H4 (cell line): ENCODE results near the gene MPPE1. TPM values are rescaled to one million over a fixed set of nuclear protein-coding genes. Genes with fewer than 3 reads are reported as not detected.
"Not testable (repeated sequence)": the region's sequence is repeated elsewhere in the genome, so short reads cannot be mapped to it uniquely, and the experiment has no call there.

Source experiments
- DNase-seq: peaks from one replicate; pipeline ENCODE4 v3.0.0-alpha.2; 2015; ENCODE audit warnings: low spot score
- total RNA-seq: library from RNA; depleted of rRNA; stranded (reverse); fragments of >200 nt; shearing (Covaris generic); gene quantifications from 2 replicates; pipeline ENCODE4 v1.2.3, GENCODE V29; 2014; rRNA removed

Gene MPPE1
- total RNA-seq, 1 experiment from 2014 or later = 21.9 TPM

GRCh38 chr18:11857177-11857887 lies 50.8 kb downstream of the MPPE1 start:
- peak; percentile 99 for DNase-seq

DNA sequence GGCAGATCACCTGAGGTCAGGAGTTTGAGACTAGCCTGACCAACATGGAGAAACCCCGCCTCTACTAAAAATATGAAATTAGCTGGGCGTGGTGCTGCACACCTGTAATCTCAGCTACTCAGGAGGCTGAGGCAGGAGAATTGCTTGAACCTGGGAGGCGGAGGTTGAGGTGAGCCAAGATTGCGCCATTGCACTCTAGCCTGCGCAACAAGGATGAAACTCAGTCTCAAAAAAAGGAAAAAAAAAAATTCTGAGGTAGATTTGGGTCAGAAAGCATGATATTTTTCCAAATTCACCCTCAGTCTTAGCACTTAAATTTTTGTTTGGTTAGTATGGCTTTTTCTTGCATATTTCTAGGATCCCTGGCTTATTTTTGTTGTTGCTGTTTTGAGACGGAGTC lies 53.6 kb downstream of the MPPE1 start:
- DNase-seq = not testable (repeated sequence)

DNA sequence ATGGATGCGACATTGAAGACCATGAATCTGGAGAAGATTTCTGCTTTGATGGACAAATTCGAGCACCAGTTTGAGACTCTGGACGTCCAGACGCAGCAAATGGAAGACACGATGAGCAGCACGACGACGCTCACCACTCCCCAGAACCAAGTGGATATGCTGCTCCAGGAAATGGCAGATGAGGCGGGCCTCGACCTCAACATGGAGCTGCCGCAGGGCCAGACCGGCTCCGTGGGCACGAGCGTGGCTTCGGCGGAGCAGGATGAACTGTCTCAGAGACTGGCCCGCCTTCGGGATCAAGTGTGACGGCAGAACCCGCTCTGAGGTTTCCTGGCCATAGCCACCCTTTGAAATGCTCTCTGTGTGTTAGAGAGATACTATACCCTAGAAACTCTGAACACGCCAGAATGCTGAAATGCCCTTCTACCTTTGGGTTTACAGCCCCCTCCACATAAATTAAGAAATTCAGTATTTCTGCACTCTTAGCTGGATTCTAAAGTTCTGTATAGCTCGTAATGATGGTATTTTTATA lies 56.2 kb downstream of the MPPE1 start:
- DNase-seq = no peak

DNA sequence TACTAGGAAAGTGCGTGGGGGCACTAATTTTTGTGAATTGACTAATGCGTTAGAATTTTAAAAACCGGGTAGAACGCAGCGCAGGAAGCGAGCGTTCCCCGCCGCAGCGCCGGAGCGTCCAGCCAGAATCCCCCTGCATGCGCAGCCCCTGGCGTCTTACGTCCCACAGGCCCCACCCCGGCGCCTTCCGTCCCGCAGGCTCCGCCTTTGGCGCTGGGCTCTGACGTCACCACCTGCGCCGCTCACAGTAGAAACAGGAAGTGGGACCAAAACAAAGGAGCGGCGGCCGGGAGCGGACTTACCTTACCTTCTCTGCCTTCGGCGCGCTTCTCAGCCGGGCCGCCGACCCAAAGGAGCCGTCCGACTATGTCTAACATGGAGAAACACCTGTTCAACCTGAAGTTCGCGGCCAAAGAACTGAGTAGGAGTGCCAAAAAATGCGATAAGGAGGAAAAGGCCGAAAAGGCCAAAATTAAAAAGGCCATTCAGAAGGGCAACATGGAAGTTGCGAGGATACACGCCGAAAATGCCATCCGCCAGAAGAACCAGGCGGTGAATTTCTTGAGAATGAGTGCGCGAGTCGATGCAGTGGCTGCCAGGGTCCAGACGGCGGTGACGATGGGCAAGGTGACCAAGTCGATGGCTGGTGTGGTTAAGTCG lies 56.8 kb downstream of the MPPE1 start, which contains the start of gene CHMP1B:
CHMP1B (plus strand) TSS at position 268 of the 660 bp plus-strand sequence; CDS start at position 367, 99 bp downstream.
- DNase-seq = peak; percentile 94

DNA sequence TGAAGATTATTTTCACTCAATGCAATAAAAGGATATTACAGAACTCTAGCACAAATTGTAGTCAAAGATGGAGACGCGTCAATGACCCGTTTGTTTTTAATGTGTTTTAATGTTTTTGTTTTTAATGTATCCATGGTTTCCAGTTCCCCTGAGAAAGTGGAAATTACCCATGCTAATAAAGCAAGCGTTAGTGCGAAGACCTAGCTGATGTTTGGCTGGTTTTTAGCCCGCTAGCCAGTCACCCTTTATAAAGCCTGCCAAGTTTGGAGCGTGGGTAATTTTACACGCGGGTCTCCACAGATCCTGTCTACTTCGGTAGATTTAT lies 57.3 kb downstream of the MPPE1 start:
- no peak for DNase-seq

DNA sequence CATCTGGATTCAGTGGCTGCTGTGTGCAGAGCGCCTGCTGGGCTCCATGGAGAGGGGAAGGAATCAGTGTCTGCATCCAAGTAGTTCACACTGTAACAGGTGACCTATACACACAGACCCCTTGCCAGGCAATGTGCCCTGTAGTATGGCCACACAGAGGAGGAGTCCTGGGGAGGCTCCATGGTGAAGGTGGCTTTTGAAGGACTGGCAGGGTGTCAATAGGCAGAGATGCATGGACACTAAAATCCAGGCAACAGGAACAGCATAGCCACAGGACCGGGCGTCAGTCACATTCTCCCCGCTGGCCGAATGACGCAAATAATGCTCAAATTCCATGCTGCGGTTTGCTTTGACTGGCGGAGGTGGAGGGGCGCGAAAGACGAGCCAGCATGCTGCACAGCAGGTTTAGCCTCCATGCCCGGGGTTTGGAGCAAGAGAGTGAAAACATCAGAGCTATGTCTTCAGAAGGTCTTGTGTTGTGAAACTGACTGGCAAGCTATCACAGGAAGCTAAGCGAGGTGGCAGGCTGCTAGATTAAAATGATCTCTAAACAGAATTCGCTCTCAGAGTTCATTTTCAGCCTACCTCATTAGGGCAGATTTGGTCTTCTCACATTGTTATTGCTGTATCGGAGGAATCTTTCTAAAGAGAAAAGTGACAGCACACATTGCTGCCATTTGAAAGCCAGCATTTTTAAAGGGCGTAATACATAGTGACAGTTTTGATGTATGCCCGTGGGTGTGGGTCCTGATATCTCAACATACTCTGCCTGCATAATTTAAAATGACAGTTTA lies 58.1 kb downstream of the MPPE1 start:
- DNase-seq = peak; percentile 94

GRCh38 chr18:11849279-11849678 lies 58.8 kb downstream of the MPPE1 start:
- DNase-seq = no peak

DNA sequence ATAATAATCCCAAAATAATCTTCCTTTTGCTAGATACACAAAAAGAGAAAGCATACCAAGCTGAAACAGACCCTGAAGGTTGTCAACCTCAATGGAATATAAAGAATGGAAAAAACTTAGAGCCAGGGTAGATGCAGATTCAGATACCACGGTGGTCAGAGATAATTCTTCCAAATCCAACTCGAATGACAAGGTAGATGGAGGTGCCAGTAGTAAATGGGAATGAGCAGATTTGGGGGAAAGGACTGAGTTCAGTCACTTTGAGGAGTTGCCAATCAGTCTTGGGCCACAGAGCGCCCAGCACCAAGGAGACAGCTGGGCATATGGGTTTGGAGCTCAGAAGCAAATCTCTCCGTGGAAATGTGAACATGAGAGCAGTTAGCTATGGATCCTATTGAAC lies 60.3 kb downstream of the MPPE1 start:
- no peak for DNase-seq

- no peak for DNase-seq
Observed at GRCh38 chr18:11845654-11846053, 62.5 kb downstream of the MPPE1 start.

DNA sequence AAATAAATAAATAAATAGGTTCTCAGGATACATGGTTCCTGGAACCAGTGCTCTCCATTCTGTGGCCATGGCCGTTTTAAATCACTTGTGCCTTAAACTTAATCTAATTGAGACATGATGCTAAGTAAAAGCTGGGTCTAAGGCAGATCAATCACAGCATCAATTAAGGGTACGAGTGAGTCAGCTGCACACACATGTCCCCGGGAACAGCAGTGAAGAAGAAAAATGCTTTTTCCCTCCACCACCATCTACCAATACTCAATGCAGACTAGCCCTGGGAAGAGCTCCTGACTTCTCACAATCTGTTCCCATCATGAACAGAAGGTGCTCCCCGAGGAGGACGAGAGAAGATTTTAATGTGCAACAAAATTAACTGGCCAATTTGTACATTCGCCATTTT lies 63.7 kb downstream of the MPPE1 start:
- DNase-seq = no peak

DNA sequence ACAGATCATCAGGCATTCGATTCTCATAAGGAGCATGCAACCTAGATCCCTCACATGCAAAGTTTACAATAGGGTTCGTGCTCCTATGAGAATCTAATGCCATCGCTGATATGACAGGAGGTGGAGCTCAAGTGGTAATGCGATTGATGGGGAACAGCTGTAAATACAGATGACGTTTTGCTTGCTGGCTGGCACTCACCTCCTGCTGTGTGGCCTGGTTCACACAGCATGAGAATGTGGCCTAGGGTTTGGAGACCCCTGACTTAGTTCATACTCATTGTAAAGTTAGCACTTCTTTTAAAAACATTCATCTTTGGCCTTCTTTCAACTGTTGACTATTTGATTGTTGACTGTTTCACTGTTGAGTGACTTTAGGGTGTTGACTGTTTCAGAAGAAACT lies 65.6 kb downstream of the MPPE1 start:
- DNase-seq = no peak

- DNase-seq = no peak
Observed at GRCh38 chr18:11840493-11840892, 67.6 kb downstream of the MPPE1 start.

DNA sequence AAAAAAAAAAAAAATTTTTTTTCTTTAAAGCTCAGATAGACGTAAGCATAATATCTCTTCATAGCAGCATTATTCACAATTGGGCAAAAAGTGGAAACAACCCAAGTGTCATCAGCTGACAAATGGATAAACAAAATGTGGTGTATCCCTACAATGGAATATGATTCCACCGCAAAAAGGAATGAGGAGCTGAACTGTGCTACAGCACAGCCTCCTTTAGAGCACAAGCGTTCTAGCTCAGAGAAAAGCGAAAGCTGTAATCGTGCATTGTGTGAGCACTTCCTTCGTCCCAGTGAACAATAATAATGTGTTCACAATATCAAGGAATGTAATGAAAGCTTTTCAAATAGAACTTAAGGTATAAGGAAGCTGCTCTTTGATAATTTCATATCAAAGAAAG lies 68.6 kb downstream of the MPPE1 start:
- DNase-seq = no peak

DNA sequence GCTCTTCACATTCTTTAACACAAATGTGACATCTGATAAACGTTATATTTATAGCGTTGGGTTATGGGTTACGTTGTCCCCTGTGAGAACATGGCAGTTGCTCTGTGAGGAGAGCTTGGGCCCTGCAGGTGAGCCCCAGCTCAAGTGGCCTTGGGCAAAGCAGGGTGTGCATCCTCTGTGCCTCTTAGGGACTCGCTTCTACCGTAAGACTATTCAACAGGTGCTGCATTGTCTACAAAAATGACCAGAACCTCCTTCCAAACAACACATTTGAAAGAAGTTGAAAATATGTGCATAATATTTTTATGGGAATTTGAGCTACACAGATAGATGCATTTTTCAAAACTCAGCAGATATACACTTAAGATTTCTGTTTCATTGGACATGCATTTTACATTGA lies 73.3 kb downstream of the MPPE1 start:
- no peak for DNase-seq

Other genes with a start within 250 kb of the MPPE1 start
- 17.3 and 19.2 TPM in 2 replicates for gene GNAL, start 219.1 kb downstream of the MPPE1 start, total RNA-seq
- 49.8 and 54.4 TPM in 2 replicates for gene CHMP1B, start 56.9 kb downstream of the MPPE1 start, total RNA-seq
- gene IMPA2, start 73.2 kb upstream of the MPPE1 start, total RNA-seq = 38.9 and 41.4 TPM in 2 replicates
- gene ANKRD62, start 185.5 kb upstream of the MPPE1 start, total RNA-seq = not detected in 2 replicates